ENCODE measurements around the gene TMEM38B. TPM values are rescaled to one million over a fixed set of nuclear protein-coding genes. Genes with fewer than 3 reads are reported as not detected.
"Not testable (repeated sequence)": the region's sequence is repeated elsewhere in the genome, so short reads cannot be mapped to it uniquely, and the experiment has no call there.

TMEM38B gene
- total RNA-seq, 1 experiment from 2014 or later, result 34.7 TPM

DNA sequence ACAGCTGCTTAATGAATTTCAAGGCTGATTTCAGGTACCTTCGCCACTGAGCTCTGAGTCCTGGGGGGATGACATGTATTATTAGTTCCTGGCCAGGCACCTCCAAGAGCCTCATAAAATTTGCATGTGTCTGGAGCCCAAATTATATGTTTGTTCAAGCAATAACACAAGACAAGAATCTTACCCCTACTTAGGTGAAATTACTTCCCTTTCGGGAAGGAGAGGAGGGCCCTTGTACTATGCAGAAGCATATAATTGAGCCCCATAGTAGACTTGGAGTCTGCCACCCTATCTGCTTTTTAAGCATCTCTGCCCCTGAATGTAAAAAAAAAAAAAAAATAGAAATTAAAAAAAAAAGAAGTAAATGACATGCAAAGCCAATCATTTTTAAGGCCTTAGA, 13.0 kb upstream of the TMEM38B start:
- DNase-seq (ENCODE audit: low read depth), result no peak

DNA sequence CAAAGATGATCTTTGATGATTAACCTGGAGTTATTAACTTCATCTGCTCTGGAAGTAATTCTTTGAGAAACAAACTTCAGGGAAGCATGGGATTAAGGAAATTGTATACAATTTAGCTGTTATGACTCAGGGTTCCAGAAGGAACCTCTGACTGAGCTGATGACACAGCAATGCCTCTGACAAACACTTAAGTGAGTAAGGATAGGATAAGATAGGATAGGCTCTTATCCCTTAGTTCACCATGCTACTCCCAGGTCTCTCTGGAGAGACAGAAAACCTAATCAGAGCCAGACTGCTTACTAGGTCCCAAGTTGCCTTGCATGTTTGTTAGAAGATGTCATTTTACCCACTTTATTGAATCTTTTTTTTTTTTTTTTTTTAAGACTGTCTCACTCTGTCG, 12.6 kb upstream of the TMEM38B start:
- peak; percentile 64 for DNase-seq (ENCODE audit: low read depth)

DNA sequence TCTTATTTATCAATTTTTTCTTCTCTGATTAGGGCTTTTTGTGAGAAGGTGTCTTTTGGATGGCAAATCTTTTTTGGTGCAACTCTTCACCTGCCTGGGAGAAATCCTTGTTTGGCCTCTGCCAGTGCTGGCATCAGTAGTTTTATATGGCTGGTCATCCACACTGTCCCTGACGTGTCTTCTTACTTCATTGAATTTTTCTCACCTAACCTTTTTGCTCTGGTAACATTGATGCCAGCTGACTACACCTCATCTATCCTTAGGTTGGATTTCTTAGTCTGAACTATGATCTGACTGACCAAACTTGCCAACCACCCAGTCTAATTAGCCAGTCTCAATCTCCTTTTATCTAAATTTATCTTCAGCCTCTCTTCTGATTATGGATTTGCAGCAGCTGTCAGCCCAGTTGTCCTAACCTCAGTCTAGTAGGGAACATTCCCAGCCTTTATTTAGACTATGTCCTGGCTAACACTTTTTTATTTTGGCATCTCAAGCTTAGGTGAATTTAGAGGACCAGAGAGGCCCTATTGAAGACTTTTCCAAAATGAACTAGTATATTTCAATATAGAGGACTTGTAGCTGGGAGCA, 10.6 kb upstream of the TMEM38B start:
- no peak for DNase-seq (ENCODE audit: low read depth)

DNA sequence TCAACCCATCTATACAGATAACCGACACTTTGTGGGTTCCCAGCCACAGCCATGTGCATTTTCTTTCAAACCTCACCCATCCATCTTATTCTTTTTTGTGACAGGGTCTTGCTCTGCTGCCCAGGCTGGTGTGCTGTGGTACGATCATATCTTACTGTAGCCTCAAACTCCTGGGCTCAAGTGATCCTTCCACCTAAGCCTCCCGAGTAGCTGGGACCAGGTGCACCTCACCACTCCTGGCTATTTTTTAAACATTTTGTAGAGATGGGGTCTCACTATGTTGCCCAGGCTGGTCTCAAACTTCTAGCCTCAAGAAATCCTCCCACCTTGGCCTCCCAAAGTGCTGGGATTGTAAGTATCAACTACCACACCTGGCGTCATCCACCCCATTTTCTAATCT, 7.4 kb upstream of the TMEM38B start:
- no peak for DNase-seq (ENCODE audit: low read depth)

DNA sequence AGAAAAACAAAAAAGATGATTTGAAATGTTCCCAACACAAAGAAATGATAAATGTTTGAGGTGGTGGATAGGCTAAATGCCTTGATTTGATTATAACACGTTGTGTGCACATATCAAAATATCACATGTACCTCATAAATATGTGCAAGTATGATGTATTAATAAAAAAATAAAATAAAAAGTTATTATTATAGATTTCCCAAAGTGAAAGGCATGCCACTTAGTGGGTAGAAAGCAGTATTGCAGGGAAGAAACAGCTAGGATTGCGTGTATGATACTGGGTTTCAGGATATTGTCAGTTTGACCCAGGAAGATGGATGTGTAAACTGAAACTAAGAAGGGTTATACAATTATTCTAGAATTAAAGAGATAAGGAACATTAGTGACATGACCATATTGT, 3.6 kb upstream of the TMEM38B start:
- no peak for DNase-seq (ENCODE audit: low read depth)

DNA sequence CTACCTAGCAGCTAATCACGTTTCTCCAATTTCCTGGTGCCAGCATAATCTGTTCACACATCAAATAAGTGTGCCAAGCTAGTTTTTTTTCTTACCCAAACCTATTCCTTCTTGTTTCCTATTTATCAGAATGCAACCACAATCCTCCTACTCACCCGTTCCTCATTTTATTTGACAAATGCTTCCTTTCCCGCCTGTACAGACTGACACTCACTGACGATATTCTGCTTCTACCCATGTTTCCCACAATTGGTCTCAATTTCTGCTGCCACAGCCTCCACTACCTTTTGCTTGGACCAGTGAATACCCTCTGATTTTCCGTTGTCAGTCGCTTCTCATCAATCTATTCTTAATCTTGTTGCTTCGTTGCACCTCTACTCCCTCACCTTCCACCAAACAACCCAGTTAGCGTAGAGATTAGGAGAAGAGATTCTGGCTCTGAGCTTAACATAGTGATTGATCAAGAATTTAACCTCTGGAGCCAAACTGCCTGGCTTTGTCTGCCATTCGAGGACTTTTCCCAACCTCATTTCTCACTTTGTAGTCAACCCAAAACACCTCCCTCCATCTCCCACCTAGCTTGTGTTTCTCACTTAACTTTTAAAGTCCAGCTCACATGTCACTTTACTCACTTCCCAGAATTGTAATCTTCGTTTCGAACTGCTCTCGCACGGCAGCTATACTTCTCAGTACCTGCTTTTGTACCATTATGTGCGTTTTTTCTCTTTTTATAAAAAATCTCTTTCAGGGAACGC, 729 bp upstream of the TMEM38B start:
- peak; percentile 17 for DNase-seq (ENCODE audit: low read depth)

DNA sequence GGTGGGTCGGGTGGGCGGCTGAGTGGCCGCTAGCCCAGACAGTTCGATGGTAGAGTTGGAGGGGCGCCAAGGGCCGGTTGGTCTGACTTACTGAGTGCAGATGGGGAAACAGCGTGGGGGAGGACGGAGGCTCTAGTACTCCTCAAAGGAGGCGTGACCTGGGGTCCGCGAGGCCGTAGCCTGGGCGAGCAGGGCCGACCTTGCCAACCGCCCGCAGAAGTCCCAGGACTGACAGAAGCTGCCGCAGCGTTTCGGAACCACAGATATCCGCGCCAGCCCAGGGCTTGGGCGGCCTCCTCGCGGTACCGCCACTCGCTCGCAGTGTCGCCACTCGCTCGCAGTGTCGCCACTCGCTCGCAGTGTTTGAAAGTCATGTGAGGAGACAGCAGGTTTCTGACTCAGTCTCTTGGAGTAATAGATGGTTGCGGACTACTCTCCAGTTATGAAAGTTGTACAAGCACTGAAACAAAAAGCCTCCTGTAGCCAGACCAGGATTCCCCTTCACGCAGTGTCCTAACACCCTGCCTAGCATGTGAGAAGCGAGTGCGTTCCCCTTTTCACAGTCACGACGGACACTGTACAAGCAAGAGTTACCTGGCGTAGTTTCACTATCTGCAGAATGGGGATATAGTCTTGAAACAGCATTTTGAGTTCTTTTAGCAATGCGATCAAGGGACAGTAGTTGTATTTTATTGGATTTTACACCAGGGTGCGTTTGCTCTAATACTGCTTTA, 674 bp downstream of the TMEM38B start:
- peak; percentile 78 for DNase-seq (ENCODE audit: low read depth)

DNA sequence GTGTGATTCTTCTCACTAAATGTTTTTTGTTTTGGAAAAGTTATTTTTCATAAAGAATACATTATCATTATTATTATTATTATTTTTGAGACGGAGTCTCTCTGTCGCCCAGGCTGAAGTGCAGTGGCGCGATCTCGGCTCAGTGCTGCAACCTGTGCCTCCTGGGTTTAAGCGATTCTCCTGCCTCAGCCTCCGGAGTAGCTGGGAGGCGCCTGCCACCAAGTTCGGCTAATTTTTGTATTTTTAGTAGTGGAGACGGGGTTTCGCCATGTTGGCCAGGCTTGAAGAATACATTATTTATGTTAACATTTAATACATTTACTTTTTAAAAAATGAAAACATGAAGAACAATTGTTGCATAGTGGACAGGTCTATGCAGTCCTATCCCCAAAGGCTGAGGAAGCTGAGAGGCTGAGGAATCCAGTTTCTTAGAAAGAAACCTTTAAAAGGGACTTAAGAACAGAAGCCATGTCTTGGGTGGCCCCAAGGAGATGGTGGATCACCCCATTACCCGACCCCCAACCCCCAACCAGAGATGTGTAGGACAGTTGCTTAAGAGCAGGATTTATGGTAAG, 2.0 kb downstream of the TMEM38B start:
- no peak for DNase-seq (ENCODE audit: low read depth)

DNA sequence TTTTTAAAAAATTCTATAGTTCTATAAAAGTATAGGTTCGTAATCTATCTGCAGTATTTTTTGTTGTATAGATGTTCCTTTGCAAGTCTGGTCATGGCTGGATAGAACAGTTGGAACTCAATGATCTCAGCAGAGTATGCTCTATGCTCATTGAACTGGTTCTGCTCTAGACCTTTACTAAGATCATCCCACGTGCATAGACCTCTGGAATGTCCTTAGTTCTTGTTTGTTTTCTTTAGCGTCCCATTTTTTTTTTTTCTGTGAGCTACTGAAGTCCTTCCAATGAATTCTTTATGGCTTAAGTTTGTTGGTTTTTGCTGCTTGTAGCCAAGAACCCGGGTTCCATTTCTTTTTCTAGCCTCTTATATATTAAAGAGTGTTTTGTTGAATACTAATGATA, 3.5 kb downstream of the TMEM38B start:
- peak; percentile 19 for DNase-seq (ENCODE audit: low read depth)

DNA sequence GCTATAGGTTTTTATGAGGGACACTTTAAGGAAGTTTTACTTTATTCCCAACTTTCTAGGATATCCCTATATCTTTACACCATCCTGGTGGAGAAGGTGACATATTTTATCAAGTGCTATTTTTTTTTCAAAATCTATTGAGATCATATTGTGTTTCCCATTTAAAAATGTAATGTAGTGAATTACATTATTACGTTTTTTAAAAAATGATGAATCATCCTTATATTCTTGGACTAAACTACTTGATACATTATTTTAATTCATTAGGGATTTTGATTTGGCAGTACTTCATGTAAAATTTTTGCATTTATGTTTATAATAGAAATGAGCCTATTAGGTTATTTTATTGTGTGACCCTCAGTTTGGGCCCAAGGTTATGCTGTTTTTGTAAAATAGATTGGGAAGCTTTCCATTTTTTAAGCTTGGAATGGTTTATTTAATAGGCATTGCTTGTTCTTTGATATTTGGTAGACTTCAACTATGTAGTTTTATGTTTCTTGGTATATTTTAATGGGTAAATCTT, 4.1 kb downstream of the TMEM38B start:
- DNase-seq (ENCODE audit: low read depth), result no peak

DNA sequence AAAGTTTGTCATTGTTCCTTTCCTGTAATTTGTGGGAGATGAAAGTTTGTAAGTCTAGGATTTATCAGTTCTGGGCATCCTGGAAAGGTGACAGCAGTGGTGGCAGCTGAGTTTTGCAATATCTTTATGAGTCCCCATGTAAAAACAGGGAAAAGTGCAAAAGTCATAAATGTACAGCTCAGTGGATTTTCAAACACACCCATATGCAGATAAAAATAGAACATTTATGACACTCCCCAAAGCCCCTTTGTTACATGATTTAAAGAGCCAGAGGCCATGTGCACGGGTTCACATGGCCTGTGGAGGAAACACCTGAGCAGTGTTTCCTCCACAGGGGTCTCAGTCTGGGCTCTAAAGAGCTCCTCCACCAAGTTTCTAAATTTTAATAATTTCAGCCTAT, 6.3 kb downstream of the TMEM38B start:
- DNase-seq (ENCODE audit: low read depth), result no peak

DNA sequence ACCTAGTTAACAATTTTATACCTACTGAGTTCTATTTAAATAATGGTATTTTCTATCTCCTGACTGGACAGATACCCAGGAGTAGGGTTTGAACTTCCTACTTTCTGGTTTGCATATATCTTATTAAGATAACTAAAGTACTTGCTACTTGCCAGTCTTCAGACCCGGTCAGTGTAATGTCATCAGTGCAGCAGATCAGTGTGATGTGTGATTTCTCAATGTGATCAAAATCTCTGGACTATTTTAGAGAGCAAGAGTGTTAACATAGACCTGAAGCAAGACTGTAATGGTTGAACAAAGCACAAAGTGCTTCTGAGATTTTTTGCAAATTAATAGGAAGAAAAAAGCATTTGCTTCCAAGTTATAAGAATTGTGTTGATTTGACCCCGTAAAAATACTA, 6.8 kb downstream of the TMEM38B start:
- no peak for DNase-seq (ENCODE audit: low read depth)

DNA sequence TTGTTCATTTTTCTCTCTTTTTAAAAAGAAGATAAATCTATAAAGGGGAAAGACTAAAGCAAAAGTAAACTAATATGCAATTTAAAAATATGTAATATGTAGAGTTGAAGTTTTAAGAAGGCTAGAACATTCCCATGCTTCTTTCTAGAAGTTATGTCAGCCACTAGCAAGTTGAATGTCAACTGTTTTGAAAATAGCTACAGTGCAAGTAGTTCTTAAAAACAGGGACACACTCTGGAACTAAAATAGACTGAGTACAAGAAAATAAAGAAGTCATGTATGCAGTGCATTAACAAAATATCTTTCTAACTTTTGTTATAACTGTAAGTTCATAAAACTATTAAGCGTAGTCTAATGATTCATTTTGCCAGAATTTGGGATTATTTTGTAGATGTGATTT, 7.9 kb downstream of the TMEM38B start:
- DNase-seq (ENCODE audit: low read depth), result no peak

DNA sequence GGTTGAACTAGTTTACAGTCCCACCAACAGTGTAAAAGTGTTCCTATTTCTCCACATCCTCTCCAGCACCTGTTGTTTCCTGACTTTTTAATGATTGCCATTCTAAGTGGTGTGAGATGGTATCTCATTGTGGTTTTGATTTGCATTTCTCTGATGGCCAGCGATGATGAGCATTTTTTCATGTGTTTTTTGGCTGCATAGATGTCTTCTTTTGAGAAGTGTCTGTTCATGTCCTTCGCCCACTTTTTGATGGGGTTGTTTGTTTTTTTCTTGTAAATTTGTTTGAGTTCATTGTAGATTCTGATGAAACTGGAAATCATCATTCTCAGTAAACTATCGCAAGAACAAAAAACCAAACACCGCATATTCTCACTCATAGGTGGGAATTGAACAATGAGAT, 9.3 kb downstream of the TMEM38B start:
- not testable (repeated sequence) for DNase-seq (ENCODE audit: low read depth)

DNA sequence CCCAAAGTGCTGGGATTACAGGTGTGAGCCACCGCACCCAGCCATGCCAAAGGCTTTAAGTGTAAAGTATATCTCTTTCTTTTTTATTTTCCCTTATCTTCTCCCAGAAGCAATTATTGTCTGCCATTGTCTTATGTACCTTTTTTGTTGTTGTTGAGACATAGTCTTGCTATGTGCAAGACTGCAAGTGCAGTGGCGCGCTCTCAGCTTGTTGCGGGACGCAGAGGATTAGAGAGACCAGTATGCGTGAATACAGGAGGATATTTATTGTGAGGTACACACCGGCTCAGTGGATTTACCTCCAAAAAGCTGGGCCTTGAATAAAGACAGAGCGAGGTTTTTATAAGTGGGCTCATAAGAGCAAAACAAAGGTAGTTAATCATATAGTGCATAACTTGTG, 11.8 kb downstream of the TMEM38B start:
- DNase-seq (ENCODE audit: low read depth), result no peak

DNA sequence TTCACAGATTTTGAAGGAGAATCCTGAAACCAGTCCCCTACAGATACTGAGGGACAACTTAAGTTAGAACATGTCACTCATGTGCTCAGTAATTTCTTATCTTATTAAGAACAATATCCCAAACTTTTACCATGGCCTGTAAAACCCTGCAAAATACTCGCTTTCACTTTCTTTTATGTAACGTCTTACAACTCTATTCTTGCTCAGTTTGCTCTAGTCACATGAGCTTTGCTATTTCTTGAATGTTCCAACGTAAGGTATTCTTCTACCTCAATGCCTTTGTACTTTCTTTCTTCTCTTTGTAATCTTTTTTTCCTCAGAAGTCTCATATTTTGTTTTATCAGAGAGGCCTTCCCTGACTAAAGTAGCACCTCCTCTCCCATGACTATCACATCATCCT, 14.1 kb downstream of the TMEM38B start:
- no peak for DNase-seq (ENCODE audit: low read depth)

DNA sequence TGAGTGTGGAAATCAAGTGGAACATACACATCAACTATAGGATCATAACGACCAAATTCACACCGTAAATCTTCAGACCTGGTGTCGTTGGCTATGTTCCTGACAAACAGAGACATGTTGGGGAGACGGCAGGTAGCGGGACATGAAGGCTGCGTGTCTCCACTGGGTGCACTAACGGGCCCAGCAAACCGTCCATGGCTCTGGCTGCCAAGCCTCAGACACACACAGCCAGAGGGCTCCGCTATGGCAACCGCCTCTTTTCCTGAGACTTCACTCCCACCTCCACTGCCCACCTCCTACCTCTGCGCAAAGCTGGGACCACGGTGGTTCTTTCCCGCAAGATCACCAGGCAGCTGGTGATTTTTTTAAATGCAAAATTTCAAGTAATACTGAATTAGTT, 16.3 kb downstream of the TMEM38B start:
- no peak for DNase-seq (ENCODE audit: low read depth)

DNA sequence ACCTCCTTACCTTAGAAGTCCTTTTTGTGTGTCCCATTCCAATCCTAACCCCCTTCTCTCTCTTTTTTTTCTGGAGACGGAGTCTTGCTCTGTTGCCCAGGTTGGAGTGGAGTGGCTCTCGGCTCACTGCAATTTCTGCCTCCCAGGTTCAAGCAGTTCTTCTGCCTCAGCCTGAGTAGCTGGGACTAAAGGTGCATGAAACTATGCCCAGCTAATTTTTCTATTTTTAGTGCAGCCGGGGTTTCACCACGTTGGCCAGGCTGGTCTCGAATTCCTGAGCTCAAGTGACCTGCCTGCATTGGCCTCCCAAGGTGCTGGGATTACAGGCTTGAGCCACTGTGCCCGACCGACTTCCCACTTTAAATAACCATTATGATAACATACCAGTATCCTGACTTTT, 17.5 kb downstream of the TMEM38B start:
- no peak for DNase-seq (ENCODE audit: low read depth)

DNA sequence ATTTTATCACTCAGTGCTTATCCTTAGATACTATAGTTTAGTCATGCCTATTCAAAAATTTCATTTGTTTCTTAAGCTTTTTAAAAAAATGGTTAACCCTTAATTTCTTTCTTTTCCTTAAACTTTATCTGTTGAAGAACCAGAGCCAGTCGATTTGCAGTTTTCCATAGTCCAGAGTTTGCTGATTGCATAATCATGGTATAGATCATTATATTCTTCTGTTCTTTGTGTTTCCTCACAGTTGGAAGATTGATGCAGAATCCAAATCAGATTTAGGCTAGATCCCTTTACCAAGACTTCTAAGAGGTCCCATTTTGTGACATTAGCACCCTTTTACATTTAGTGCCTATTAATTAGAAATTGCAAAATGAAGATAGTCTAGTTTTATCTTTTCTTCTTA, 18.0 kb downstream of the TMEM38B start:
- DNase-seq (ENCODE audit: low read depth), result no peak

DNA sequence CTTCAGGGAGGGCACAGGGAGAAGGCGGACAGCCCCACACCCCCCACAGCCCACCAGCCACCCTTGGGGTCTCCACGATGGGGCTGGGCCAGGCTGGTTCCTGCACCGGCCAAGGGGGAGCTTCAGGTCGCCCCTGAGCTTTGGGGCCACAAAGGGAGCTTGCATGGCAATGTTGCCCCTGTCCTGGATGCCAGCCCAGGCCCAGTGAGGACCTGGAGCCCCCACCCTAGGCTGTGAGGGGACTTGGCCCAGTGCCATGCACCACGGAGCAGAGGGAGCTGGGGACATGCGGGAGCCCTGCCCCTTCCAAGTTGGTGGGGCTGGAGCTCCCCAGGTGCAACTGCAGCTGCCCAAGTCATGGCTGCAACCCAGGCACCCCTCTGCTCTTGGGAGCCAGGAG, 18.4 kb downstream of the TMEM38B start:
- no peak for DNase-seq (ENCODE audit: low read depth)

DNA sequence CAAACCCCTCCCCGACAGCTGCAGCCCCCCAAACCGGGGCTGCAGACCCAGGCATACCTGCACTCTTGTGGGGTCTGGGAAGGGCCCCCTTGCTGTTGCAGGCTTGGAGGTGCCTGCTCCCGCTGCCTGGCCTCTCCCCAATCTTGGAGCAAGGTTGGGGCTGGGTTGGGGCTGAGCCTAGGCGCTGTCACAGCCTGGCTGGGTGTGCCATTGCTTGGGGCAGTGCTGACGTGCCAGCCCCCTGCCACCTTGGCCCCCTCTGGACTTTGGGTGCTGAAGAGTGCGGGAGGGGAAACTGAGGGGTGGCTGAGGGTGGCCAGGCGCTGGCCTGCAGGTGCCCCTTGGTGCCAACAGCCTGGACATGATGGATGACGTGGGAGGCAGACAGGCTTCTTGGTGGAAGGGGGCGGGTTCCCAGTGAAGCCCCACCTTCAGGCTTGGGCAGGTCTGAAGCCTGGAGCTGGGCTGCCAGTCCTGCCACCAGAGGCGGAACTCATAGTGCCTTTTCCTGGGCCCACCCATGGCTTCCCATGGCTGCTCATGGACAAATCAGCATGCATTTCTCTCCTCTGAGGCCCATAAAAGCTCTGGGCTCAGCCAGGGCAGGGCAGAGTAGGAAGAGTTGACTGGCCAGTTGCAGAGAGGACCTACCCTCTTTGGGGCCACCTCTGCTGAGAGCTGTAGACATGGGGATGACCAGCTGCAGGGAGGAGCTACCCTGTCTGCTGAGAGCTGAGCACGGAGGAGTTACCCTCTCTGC, 19.1 kb downstream of the TMEM38B start:
- no peak for DNase-seq (ENCODE audit: low read depth)

DNA sequence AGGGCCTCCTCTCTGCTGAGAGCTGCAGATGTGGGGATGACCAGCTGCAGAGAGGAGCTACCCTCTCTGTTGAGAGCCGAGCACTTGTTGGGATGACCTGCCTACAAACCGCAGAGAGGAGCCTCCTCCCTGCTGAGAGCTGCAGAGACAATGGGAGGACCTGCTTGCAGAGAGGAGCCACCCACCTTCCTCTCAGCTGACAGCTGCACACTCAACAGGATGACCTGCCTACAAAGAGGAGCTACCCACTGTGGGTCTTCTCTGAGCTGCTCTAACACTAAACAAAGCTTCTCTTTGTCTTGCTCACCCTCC, 19.6 kb downstream of the TMEM38B start:
- no peak for DNase-seq (ENCODE audit: low read depth)
